Measurements from ENCODE around the gene PIM2.

PIM2 gene

DNA sequence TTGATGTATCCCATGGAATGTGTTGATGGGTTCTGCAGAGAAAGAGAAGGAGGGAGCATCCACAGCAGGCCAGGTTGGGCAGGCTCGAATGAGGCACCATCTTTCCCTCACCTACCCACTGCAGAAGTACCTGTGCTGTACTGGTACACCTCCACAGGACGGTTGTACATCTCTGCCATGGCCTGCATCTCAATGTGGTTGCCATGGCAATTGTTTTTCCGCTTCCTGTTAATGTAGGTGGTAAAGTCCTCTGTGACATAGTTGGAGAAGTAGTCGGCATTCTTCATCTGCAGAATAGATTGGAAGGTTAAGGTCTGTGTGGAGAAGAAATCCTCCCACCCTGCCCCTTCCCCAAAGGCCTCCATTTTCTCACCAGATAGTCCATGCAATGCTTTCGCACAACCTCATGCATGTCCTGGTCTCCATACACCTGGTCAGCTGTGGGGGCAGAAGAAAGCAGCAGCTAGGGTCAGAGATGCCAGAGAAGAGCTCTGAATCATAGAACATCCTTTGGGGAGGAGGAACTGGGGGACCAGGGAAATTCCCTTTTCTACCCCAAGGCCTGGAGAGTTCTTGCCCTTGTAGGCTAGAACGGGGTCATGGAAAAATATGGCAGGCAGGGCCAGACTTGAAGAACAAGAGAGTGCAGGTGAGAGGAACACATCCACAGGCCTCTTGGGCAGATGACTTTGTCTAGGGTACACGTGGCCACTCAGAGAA is 15.9 kb upstream of the PIM2 start:
- peak; percentile 50 for DNase-seq

- DNase-seq: no peak
These were observed 14.9 kb upstream of the PIM2 start for GRCh38 chrX:48933757-48934156.

DNA sequence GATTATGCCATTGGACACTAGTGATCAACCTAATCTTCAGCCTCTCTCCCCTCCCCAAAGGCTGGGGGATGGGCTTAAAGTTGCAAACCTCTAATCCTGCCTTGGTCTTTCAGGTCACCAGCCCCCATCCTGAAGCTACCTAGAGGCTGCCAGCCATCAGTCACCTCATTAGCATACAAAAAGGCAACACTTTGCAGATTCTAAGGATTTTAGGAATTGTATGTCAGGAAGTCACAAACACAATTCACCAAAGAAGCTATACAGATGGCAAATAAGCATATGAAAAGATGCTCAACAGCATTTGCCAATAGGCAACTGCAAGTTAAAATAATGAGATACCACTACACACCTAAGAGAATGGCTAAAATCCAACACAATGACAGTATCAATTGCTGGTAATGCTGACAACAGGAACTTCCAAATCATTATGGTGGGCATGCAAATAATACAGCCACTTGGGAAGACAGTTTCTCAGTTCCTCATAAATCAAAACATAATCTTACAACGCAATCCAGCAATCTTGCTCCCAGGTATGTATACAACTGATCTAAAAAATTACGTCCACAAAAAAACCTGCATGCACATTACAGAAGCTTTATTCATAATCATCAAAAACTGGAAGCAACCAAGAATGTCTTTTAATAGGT is 9.0 kb upstream of the PIM2 start:
- no peak for DNase-seq

GRCh38 chrX:48927123-48927522 is 8.3 kb upstream of the PIM2 start:
- DNase-seq: no peak

- DNase-seq: no peak
These were observed 5.4 kb upstream of the PIM2 start for GRCh38 chrX:48924270-48924669.

- no peak for DNase-seq
These were observed 4.9 kb upstream of the PIM2 start for GRCh38 chrX:48923771-48924170.

- DNase-seq: no peak
These were observed 1.9 kb upstream of the PIM2 start for GRCh38 chrX:48920718-48921104.

DNA sequence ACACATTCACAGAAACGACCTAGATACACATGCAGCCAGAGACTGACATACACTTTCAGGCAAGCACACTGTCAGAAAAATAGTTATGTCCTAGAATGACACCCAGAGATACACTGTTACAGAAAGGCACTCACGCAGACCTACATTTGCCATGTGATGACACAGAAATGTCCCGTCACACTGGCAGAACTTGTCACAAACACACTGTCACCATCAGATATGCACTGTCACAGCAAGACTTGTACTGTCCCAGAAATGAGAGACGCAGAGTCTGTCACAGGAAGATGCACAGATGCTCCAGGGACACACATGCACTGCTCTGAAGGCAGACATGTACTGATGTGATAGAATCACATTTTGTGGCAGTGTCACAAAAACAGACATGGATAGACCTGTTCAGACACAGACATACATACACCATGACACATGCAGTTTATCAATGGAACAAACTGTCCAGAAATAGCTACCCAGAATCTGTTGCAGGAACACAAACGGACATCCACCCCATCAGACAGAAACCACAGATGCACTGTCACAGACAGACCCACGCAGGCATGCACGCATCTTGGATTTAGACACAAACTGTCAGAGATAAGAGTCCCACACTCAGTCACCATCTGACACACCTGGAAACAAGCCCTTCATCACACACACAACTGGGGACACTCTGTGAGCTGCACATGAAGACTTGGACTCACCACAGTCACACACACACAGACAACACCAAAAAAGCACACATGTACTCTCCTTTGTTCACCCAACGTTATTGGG is 1.3 kb upstream of the PIM2 start:
- no peak for DNase-seq

DNA sequence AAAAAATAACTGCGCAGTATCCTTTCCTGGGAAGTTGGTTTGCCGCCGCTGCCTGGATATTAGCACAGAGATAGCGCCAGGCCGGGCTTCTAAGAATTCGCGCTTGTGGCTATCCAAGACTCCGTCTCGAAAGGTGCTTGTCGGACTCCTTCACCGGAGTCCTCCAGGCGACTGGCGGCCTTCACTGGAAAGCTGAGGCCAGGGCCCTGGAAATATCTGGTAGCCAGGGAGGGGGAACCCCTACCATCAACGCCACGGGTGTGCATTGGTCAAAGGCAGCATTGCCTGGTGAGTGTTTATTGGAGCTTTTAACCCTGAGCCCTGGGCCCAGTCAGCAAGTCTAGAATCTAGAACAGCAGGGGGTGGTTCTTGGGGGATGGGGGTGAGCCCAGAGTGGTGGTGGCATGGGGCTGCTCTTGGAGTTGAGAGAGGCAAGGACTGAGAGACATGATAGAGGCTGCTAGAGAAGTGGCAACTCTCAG is 577 bp upstream of the PIM2 start:
- DNase-seq: peak; percentile 28

GRCh38 chrX:48918301-48918642 is 552 bp downstream of the PIM2 start:
- DNase-seq: no peak

DNA sequence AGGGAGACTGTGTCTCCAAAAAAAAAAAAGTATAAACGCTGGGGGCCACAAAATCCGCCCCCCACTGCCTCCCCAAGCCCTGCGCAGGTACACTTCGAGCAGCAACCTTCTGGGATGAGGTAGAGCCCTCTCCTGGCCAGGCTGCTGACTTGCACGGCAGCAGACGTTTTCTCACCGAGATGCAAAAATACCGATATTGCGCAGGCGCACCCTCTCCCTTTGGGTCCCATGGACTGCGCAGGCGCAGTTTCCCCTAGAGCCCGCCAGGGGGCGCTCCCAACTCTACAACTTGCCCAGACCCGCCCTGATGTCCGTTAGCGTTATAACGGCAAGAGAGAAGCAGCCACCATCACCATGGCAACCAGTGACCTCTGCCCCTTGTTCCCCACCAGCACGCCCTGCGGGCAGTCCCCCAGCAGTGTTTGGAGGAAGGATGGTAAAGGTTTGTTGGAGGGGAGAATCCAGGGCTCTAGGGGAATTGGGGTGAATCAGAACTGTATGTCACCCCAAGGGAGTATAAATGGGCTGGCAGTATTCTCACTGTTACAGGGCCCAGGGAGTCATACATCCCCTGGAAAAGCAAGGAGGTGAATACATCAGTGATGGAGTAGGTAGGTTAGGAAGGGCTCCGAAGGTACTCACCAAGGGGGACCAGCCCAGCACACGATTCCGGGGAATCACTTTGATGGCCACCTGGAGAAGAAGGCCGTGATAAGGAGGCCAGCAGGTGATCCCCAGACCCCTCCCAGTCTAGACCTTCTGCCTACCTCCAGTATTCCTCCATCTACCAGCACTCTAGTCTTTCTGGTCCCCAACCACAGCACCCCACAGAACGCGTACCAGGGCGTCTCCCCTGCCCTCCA is 1.5 kb downstream of the PIM2 start:
- peak; percentile 92 for DNase-seq

DNA sequence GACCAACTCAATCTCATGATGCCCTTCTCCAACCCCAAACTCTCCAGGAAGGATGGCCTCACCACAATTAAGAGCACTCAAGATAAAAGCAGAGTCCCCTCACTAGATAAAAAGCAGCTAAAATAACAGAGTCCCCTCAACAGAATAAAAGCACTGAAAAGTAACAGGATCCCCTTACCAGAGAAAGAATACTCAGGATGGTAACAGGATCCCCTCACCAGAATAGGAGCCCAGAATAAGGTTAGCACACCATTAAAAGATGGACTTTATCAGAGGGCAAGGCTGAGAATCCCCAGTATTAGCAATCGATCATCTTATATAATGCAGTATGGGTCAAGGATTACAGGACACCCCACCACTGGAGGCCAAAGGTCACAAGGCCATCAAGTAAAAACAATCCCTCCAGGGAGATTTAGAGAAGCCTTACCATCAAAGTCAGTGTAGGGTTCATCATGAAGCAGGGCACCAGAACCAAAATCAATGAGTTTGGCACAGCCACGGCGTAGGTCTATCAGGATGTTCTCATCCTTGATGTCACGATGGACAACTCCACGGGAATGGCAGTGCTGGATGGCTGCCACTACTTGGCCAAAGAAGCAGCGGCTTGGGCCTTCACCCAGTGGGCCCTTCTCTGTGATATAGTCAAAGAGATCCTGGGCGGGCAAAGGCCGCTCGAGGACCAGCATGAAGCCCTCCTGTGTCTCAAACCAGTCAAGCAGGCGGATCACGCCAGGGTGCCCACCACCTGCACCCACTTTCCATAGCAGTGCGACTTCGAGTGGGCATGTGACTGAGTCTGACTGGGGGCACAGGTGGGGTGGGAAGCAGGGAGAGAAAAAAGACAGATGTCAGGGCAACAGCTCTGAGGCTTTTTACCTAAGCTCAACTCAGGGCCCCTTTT is 4.0 kb downstream of the PIM2 start:
- no peak for DNase-seq

GRCh38 chrX:48913605-48914366 is 5.0 kb downstream of the PIM2 start:
- no peak for DNase-seq

GRCh38 chrX:48911412-48912182 is 7.2 kb downstream of the PIM2 start, which contains the start of gene SLC35A2:
Gene SLC35A2, minus strand, starts transcription at chrX:48911646. Its CDS starts 10 bp downstream, at chrX:48911636.
- peak; percentile 69 for DNase-seq

DNA sequence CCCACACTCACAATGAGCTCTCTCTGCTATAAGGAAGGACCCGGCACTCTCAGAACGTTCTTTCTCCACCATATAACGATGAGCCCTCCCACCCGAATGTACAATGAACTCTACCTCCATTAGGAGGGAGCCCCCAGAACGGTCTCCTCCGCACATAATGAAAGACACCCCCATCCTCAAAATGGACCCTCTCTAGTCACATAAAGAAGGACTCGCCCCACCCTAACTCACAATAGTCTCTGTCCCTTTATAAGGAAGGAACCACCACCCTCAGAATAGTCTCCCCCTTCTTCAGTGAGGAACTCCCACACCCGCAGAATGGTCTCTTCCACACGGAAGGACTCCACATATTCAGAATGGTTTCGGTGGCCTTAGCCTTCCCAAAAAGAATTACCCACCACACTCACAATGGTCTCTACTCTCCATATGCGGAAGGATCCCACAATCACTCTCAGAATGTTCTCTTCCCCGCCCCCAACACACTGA is 7.9 kb downstream of the PIM2 start:
- DNase-seq: peak; percentile 38

- DNase-seq: no peak
These were observed 9.0 kb downstream of the PIM2 start for GRCh38 chrX:48909703-48910294.

- DNase-seq: no peak
These were observed 10.2 kb downstream of the PIM2 start for GRCh38 chrX:48908600-48908999.

- no peak for DNase-seq
These were observed 13.6 kb downstream of the PIM2 start for GRCh38 chrX:48905090-48905790.

DNA sequence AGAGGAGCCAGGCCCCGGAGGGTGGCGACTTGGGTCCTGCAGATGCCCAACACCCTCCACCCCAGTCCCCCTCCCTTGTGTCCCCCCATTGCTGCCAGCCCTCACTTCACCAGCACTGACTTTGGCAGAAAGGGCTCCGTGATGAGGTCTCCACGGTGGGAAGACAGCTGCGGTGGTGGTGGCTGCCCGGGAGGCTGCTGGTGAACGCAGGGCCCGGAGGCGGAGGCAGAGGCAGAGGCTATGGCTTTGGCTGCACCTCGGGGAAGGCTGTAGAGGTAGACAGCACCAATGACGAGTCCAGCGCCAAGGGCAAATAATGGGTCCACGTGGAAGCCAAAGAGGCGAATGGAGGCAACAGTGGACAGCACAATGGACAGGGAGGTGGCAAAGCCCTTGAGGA is 14.2 kb downstream of the PIM2 start:
- DNase-seq: no peak

Data from suppressor macrophage treated with lipopolysaccharide for 4 hours (primary cell).